GM19193 (cell line): ENCODE results near the gene KLRC2.

Experiments
- POLR2A ChIP-seq: IDR thresholded peaks from 4 replicates; pipeline ENCODE4 v1.6.1; 2011; ENCODE audit not compliant: insufficient read depth, insufficient read length; ENCODE audit errors: extremely low read depth

The KLRC2 gene

GRCh38 chr12:10397296-10397695 is 38.5 kb downstream of the KLRC2 start:
- TF ChIP-seq POLR2A = no peak

GRCh38 chr12:10395390-10395998 is 40.3 kb downstream of the KLRC2 start:
- TF ChIP-seq POLR2A = no peak

GRCh38 chr12:10393291-10393690 is 42.5 kb downstream of the KLRC2 start:
- TF ChIP-seq POLR2A = no peak

GRCh38 chr12:10392394-10392930 is 43.3 kb downstream of the KLRC2 start:
- TF ChIP-seq POLR2A = no peak

- TF ChIP-seq POLR2A = no peak
Observed at GRCh38 chr12:10389904-10390303, 45.9 kb downstream of the KLRC2 start, which contains the start of gene KLRK1. Gene KLRK1, minus strand, starts transcription at chr12:10390041. Its CDS starts 1,231 bp downstream, at chr12:10388810.

GRCh38 chr12:10388624-10389413 is 47.0 kb downstream of the KLRC2 start:
- TF ChIP-seq POLR2A = no peak

- TF ChIP-seq POLR2A = no peak
Observed at GRCh38 chr12:10386857-10387256, 49.0 kb downstream of the KLRC2 start.

GRCh38 chr12:10385166-10385613 is 50.6 kb downstream of the KLRC2 start:
- no peak for TF ChIP-seq POLR2A

- TF ChIP-seq POLR2A = no peak
Observed at GRCh38 chr12:10384191-10384590, 51.6 kb downstream of the KLRC2 start.

- TF ChIP-seq POLR2A = no peak
Observed at GRCh38 chr12:10381928-10382628, 53.7 kb downstream of the KLRC2 start.
